Measurements from ENCODE around the gene NOG. TPM values are rescaled to one million over a fixed set of nuclear protein-coding genes. Genes with fewer than 3 reads are reported as not detected.

NOG gene
- total and polyA plus RNA-seq, 9 of the 15 experiments (the other 6 are each of a cell fraction or from before 2014, with no cell fraction given) = not detected

GRCh38 chr17:56545106-56545505 lies 48.4 kb upstream of the NOG start:
- no peak overlapping the region for H3K9ac ChIP-seq (ENCODE audit: insufficient read depth in 1 of 2, low read depth in 2 of 2, low read length in 2 of 2)
- no peak overlapping the region for H3K4me3 ChIP-seq
- WGBS (ENCODE audit: insufficient coverage, low coverage, missing lambda C conversion rate) = 0% methylated on average over 2 of the region's 2 CpGs
- POLR2A ChIA-PET = interaction anchor here (1.1 kb wide), 1 partner anchor 11 kb away, joined by 3 read pairs; no protein-coding TSS in a partner anchor
- TF ChIP-seq L3MBTL2 (IDR thresholded peaks at IDR 0.05) (no peak), GATAD2B (IDR thresholded peaks at IDR 0.05; ENCODE audit: borderline replicate concordance) (no peak), SRF (CRISPR knock-in tag; IDR thresholded peaks at IDR 0.05) (no peak), RFX5 (IDR thresholded peaks at IDR 0.05; ENCODE audit: low read depth, low read length) (no peak), BHLHE40 (IDR thresholded peaks at IDR 0.05; ENCODE audit: low read length) (no peak), NR0B1 (IDR thresholded peaks at IDR 0.05; ENCODE audit: partially characterized antibody) (no peak), MEIS2 (IDR thresholded peaks at IDR 0.05; ENCODE audit: partially characterized antibody) (no peak), FUS (optimal IDR thresholded peaks at IDR 0.05; ENCODE audit: low read depth, low read length) (no peak), PREB (CRISPR knock-in tag; IDR thresholded peaks at IDR 0.05) (no peak), ZNF507 (tag; conservative IDR thresholded peaks at IDR 0.05) (no peak)
- ATAC-seq = no peak
- H3K27ac ChIP-seq (ENCODE audit: extremely low read depth, low read depth, low read length) = no peak overlapping the region
- no peaks in the 10 kb centered on the region for H3K27me3 ChIP-seq (ENCODE audit: control insufficient read depth in 2 of 2, insufficient read depth in 2 of 2, low read length in 2 of 2)
- CTCF ChIA-PET (ENCODE audit: low intra/inter-chr PET ratio) = no interaction called here
- no peaks in the 10 kb centered on the region for H3K9me1 ChIP-seq (ENCODE audit: control insufficient read depth, insufficient read depth, low read length)
- BruUV-seq (replicated peaks) = no TSS peak
- no peak for FAIRE-seq
- no peaks in the 10 kb centered on the region for H4K20me1 ChIP-seq (replicated peaks; ENCODE audit: control insufficient read depth, insufficient read depth, low read length)
- in situ Hi-C loops (cut with MboI) = no loop called here
- H3K36me3 ChIP-seq (ENCODE audit: control insufficient read depth, insufficient read depth, low read length) = no peaks in the 10 kb centered on the region
- H3K79me2 ChIP-seq (ENCODE audit: control insufficient read depth, insufficient read depth, low read length) = no peaks in the 10 kb centered on the region
- intact Hi-C loops (cut with micrococcal nuclease) = no loop called here
- H3K4me1 ChIP-seq (replicated peaks in 1 of 2; ENCODE audit: control insufficient read depth in 2 of 2, insufficient read depth in 2 of 2, low read length in 2 of 2) = no peaks in the 10 kb centered on the region
- no peak overlapping the region for H3K4me2 ChIP-seq (ENCODE audit: insufficient read depth, low read length)
- no peak for DNase-seq (ENCODE audit: extremely low read depth in 1 of 4, low spot score in 3 of 4)
- H2AFZ ChIP-seq (ENCODE audit: low read depth, low read length) = no peak overlapping the region
- no peaks in the 10 kb centered on the region for H3K9me3 ChIP-seq (replicated peaks; ENCODE audit: control insufficient read depth, insufficient read depth, low read depth, low read length)

Data from K562 (cell line).